Frontal cortex (tissue), 4 donors: ENCODE data around the gene CTIF. TPM values are rescaled to one million over a fixed set of nuclear protein-coding genes. Genes with fewer than 3 reads are reported as not detected.

Experiments used
- DNase-seq, 2 donors: peaks; one replicate each; pipeline ENCODE4 v3.0.0; 2012; ENCODE audit warnings: low spot score in 2 of 2
- FAIRE-seq: peaks from 2 replicates; lab custom pipeline; 2012; peaks lifted over from hg19 to GRCh38; lab: Jason Lieb, UNC
- total RNA-seq: library from RNA; depleted of rRNA; stranded (reverse); fragments of >200 nt; gene quantifications from one replicate; pipeline ENCODE4 v1.2.3, GENCODE V29; 2014
- donor health status: control.
- donor health status: control.
- donor health status: control.

CTIF gene
- total RNA-seq, 1 donor from 2014 or later: 42.0 TPM

DNA sequence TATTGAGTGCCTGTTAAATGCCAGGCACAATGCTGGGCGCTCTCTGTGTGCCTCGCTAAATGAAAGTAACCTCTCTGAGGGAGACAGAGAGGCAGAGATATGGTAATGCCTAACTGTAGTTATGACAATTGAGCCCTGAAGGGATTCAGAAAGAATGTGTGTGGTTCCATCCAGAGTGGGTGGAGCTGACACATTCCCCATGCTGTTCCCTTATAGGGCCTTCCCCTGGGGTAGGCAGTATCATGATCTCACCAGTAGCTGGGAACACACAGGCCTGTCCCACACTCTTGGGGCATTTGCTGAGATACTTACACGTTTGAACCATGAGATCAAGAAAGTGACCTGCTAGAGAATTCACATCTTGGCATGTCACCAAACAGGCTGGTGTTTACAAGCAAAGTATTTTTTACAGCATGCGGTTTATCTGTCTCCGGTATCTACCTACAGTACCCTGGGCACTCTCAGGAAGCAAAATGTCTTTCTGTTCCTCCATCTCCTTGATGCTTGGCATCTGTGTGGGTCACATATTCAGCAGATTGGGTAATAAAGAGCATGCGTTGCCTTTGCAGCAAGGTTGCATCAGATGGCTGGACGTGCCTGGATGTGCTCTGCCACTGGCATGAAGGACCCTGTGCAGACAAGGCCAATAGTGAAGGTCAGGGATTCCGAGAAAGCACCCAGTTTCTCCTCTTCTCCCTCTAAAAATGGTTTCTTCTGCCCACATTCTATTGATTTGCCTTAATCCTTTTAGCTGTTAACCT lies 9.4 kb downstream of the CTIF start:
- FAIRE-seq (no peak), DNase-seq (peak in 1 of 2 donors; percentile 29)

DNA sequence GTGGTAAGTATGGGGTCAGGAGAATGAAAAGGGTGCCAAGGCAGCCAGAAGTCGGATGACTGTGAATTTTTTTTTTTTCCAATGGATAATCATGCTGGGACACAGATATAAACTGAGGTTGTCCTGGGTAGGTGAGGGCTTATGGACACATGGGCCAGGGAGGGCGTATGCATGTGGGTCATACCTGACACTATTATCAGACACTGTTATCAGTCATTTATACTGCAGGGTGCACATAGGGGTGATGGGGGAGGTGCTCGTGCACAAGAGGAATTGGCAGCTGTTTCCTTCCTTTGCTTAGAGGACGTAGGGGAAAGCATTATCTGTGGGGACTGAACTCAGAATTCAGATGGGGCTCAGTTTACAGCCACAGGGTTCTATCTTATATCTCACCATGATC lies 10.1 kb downstream of the CTIF start:
- FAIRE-seq (no peak), DNase-seq (no peak)

- FAIRE-seq: no peak
- DNase-seq: no peak
Measured at GRCh38 chr18:48550101-48550729, 11.4 kb downstream of the CTIF start.

- DNase-seq (no peak), FAIRE-seq (no peak)
Measured at GRCh38 chr18:48551100-48551499, 12.3 kb downstream of the CTIF start.

DNA sequence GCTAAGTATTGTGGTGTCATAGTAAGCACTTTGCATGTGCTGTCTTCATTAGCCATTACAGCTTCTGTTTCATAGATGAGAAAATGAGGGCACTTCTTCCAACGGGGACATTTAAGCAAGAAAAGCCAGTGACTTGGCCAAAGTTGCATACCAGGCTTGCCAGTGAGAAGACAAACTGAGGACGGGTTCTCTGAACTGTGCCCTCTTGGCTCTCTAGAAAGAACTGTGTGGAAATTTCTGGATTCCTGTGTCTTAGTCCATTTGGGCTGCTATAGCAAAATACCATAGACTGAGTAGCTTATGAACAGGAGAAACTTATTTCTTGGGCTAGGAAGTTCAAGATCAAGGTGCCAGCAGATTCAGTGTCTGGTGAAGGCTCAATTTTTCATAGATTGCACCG lies 13.3 kb downstream of the CTIF start:
- DNase-seq (no peak), FAIRE-seq (no peak)

DNA sequence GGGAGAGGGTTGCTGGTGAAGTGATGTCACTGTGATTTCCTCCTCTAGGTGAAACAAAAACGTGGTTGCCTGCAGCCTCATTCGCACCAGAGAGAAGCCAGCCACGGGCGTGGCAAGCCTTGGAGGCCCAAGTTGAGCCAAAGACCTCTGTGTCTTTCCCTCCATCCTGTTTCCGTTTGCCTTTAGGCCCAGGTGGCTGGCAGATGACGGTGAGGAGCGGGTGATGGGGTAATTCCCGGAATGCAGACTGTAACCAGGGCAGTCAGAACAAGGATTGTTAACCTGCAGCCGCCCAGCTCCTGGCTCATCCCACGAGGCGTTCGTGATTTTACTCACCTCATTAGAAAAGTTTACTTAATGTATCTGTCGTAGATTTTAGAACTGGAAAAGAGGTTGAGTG lies 14.4 kb downstream of the CTIF start:
- FAIRE-seq (no peak), DNase-seq (no peak)

GRCh38 chr18:48554610-48555400 lies 16.0 kb downstream of the CTIF start:
- no peak for FAIRE-seq
- no peak for DNase-seq

GRCh38 chr18:48555465-48555995 lies 16.7 kb downstream of the CTIF start:
- no peak for FAIRE-seq
- no peak for DNase-seq

- DNase-seq (no peak), FAIRE-seq (no peak)
Measured at GRCh38 chr18:48557640-48558174, 18.9 kb downstream of the CTIF start.

- DNase-seq (no peak), FAIRE-seq (no peak)
Measured at GRCh38 chr18:48558248-48558647, 19.4 kb downstream of the CTIF start.

DNA sequence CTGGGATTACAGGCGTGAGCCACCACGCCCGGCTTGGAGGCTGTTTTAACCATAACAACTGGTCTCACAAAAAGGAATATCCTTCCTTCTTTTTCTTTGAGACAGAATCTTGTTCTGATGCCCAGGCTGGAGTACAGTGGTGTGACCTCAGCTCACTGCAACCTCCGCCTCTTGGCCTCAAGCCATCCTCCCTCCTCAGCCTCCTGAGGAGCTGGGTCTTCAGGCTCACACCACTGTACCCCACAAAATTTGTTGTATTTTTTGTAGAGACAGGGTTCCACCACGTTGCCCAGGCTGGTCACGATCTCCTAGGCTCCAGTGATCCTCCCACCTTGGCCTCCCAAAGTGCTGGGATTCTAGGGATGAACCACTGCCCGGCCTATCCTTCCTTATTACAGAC lies 21.7 kb downstream of the CTIF start:
- FAIRE-seq: no peak
- no peak for DNase-seq

DNA sequence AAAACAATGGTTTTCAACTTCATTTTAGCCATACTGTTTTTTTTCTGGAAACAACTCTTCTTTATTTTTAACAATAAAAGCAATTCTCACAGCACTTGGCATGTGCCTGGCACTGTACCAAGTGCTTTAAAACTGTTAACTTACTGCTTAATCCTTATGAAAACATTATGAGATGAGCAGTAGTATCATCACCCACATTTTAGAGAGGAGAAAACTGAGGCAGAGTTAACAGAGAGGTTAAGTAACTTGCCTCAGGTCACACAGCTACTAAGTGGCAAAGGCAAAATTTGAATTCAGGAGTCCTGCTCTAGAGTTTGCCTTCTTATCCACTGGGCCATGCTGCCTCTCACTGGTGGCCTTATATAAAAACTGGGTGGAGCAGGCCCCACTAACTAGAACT lies 23.2 kb downstream of the CTIF start:
- FAIRE-seq: no peak
- DNase-seq: no peak

- FAIRE-seq (no peak), DNase-seq (no peak)
Measured at GRCh38 chr18:48563027-48563426, 24.2 kb downstream of the CTIF start.

DNA sequence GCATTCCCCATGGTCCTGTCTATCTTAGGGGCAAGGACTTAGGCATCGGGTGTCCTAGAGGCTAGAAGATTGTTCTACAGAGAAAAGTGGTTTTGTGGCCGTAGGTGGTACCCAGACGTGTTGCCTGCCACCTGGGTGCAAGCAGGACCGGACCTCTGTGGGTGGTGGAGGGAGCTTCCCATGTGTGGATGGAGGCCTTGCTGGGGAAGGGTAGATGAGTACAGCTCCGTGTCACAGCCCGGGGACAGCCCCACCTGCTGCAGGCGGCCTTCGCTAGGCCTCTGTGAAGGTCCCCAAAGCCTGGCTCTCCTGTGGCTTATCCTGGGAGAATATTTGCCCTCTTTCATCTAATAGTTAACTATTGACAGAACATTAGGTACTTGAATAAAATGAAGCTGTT lies 25.3 kb downstream of the CTIF start:
- DNase-seq (no peak), FAIRE-seq (no peak)

GRCh38 chr18:48565105-48565504 lies 26.3 kb downstream of the CTIF start:
- FAIRE-seq (no peak), DNase-seq (no peak)

DNA sequence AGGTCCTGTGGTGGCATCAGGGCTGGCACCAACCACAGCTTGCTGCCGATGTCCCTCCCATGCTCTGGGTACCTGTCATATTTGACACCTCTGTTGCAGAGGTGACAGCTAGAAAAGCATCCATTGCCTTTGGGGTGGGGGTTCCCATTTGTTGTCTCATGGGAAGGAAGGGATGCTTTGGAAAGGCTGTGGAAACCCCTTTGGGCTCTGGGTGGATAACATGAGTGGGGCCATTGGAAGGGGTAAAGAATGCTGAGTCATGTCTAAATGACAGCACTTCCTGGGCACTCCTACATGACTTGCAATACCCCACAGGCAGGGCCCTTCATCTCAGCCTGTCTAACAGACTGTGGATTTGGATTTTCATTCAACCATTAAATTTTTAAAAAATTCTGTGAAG lies 27.8 kb downstream of the CTIF start:
- no peak for FAIRE-seq
- DNase-seq: no peak

DNA sequence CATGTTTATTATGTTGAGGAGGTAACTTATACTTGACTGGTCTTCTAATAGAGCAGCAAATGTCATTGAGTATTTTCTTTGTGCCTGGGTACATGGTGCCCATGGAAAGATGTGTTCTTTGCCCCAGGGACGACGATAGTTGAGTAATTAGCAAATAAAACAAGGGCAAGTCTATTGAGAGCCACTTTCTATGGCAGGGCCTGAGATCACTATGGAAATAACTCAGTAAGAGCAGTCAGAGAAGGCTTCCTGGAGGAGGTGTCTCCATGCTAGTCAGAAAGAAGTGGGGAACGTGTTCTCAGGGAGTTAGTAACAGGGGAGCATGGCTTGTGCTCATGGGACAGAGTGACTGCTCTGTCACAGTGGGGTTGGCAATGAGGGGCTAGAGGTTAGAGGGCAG lies 28.6 kb downstream of the CTIF start:
- DNase-seq (no peak), FAIRE-seq (no peak)

DNA sequence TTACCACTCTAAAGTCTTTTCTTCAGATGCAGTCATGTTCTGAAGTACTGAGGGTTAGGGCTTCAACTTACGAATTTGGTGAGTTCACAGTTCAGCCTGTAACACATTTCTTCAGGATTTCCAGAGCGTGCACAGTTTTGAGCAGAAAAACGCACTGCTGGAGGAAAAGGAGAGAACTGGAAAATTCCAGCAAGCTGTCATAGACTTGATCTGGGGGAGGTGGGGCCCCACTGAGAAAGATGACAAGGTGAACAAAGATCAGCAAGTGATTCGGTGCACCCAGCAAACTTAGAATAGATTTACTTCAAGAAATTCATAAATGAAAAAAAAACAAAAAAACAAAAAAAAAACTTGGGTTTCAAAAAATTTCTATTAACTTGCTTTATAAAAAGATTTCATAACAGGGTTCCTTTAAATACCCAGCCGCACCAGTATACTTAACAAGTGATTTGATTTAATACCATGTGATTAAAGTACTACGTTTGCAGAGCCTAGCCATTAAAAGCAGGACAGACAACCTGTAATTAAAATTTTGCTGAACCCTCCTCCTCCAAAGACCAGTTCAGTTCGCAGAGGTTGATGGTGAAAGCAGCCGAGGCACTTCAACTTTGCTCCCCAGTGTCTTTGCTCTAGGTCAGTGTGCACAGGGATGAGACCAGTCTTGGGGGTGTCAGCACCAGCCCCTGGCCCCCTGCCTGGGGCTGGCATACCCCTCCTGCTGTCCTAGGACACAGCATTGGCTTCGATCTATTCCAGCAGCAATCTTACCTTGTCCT lies 30.5 kb downstream of the CTIF start:
- DNase-seq (no peak), FAIRE-seq (no peak)

- DNase-seq: no peak
Measured at GRCh38 chr18:48569915-48570264, 31.1 kb downstream of the CTIF start.

DNA sequence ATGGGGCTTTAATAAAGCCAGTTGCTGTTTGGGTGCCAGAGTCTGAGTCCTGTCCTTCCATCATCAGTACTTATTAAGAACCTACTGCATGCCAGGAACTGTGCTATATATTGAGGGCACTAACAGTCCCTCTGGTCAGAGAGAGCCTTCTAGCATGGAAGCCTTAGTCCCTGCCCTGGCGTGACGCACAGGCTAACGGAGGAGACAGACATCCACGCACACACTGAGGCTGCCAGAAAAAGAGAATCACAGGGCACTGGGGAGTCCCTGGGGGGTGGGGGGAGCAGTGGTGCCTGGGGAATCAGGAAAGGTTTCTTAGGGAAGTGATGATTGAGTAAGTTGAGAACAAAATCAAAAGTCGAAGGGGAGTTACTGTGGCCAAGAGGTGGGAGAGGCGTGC lies 31.5 kb downstream of the CTIF start:
- no peak for FAIRE-seq

More at GRCh38 chr18:48569915-48570264, 31.1 kb downstream of the CTIF start:
- no peak for FAIRE-seq

More for the DNA sequence above, 31.5 kb downstream of the CTIF start:
- DNase-seq: no peak
